A549 (cell line): Measurements from ENCODE around the gene FAM20C. TPM values are rescaled to one million over a fixed set of nuclear protein-coding genes. Genes with fewer than 3 reads are reported as not detected.
"Not testable (repeated sequence)": the region's sequence is repeated elsewhere in the genome, so short reads cannot be mapped to it uniquely, and the experiment has no call there.

Experiments used
- ATAC-seq, 2 experiments: fragments of 200-7000 bp in 1 of 2; fragments of >200 bp in 1 of 2; cut with Nextera tagmentation in 1 of 2; cut with Tn5 transposase in 1 of 2; 3 replicates each; pipeline versions ENCODE4 v1.8.0 to v1.9.1; 2018 to 2020; ENCODE audit warnings: mild to moderate bottlenecking in 1 of 2, moderate library complexity in 1 of 2
- CTCF ChIA-PET: fragments of 300-600 bp; sonication (Branson Sonifier 250); formaldehyde crosslinking; extraction: SDS; loops from one replicate; lab custom pipeline; 2021; ENCODE audit warnings: antibody characterized with exemption, inconsistent platforms; lab: Yijun Ruan, JAX
- POLR2A ChIA-PET: fragments of 350-600 bp; formaldehyde crosslinking; extraction: SDS; loops from one replicate; lab custom pipeline; 2021; ENCODE audit warnings: antibody characterized with exemption, inconsistent platforms; lab: Yijun Ruan, JAX
- DNase-seq, 2 experiments: peaks; one replicate each; pipeline versions ENCODE4 v3.0.0 to v3.0.0-alpha.2; 2011 to 2016; ENCODE audit warnings: low read depth in 1 of 2, low spot score in 1 of 2
- FAIRE-seq: peaks from 2 replicates; lab custom pipeline; 2011; peaks lifted over from hg19 to GRCh38; lab: Jason Lieb, UNC
- H3K27ac ChIP-seq, 2 experiments: fragments of >200 bp; sonication (Bioruptor Twin); formaldehyde crosslinking; 3 replicates each; pipeline ENCODE4 v1.5.1; 2016 to 2017
- H3K4me1 ChIP-seq: fragments of >200 bp; sonication (Bioruptor Twin); formaldehyde crosslinking; 3 replicates; pipeline ENCODE4 v1.6.1; 2016
- H3K4me2 ChIP-seq: fragments of >200 bp; sonication (Bioruptor Twin); formaldehyde crosslinking; 3 replicates; pipeline ENCODE4 v1.6.1; 2016
- H3K4me3 ChIP-seq: fragments of >200 bp; sonication (Bioruptor Twin); formaldehyde crosslinking; 3 replicates; pipeline ENCODE4 v1.5.1; 2016
- H3K9me3 ChIP-seq: fragments of >200 bp; sonication (Bioruptor Twin); formaldehyde crosslinking; 3 replicates; pipeline ENCODE4 v1.6.1; 2016
- CBX8 ChIP-seq: fragments of 200-600 bp; sonication (generic); IDR thresholded peaks from 2 replicates; pipeline ENCODE4 v1.6.1; 2016
- CEBPB ChIP-seq, 2 experiments: fragments of >200 bp in 1 of 2; sonication (Bioruptor Twin) in 1 of 2; formaldehyde crosslinking in 1 of 2; IDR thresholded peaks; 2 replicates each; pipeline ENCODE4 v1.6.1; 2012 to 2016
- CHD4 ChIP-seq: fragments of 200-600 bp; sonication (generic); IDR thresholded peaks from 2 replicates; pipeline ENCODE4 v1.6.1; 2016; ENCODE audit warnings: antibody characterized with exemption, mild to moderate bottlenecking, borderline replicate concordance
- FOSB ChIP-seq: fragments of 250-450 bp; sonication (Bioruptor Pico); IDR thresholded peaks from 2 replicates; pipeline ENCODE4 v1.5.0; 2020; ENCODE audit warnings: mild to moderate bottlenecking, moderate library complexity
- JUN ChIP-seq, 2 experiments: fragments of >200 bp; sonication (Bioruptor Twin); formaldehyde crosslinking; IDR thresholded peaks; 2 replicates in 1 of 2; 3 replicates in 1 of 2; pipeline ENCODE4 v1.6.1; 2016 to 2017
- MAZ ChIP-seq: fragments of 150-350 bp; IDR thresholded peaks from 2 replicates; pipeline ENCODE4 v1.6.1; 2014; ENCODE audit warnings: antibody characterized with exemption, low read depth, low read length, borderline replicate concordance
- RARB ChIP-seq: fragments of 250-450 bp; sonication (Bioruptor Pico); IDR thresholded peaks from 2 replicates; pipeline ENCODE4 v1.8.0; 2021; ENCODE audit warnings: mild to moderate bottlenecking, moderate library complexity
- RFX5 ChIP-seq: fragments of 450-650 bp; IDR thresholded peaks from 2 replicates; pipeline ENCODE4 v1.7.1; 2014; ENCODE audit warnings: antibody characterized with exemption, mild to moderate bottlenecking, moderate library complexity
- ZNF302 ChIP-seq: fragments of 250-450 bp; sonication (Bioruptor Pico); IDR thresholded peaks from 2 replicates; pipeline ENCODE4 v1.9.0; 2021; ENCODE audit warnings: inconsistent platforms, mild to moderate bottlenecking, moderate library complexity
- WGBS: methylation state at CpG from one replicate; pipeline ENCODE4 v1.1.6; 2017; ENCODE audit errors: missing lambda C conversion rate; 5-methylcytosine and 5-hydroxymethylcytosine counted together
- polyA plus RNA-seq, 4 experiments: library from polyadenylated mRNA; depleted of rRNA in 3 of 4; stranded (reverse); fragments of >200 nt; fragmentation: RNase III in 1 of 4; extraction: RNeasy Plus Mini Kit Qiagen cat#74134 plus additional on column Dnase treatment in 1 of 4; gene quantifications; 2 replicates in 3 of 4; 3 replicates in 1 of 4; pipeline ENCODE4 v1.2.3, GENCODE V29; 2011 to 2017
- TF ChIP-seq, protein P1 (sequence below): fragments of 200-600 bp; sonication (generic); IDR thresholded peaks from 2 replicates; pipeline ENCODE4 v1.6.1; 2016; ENCODE audit warnings: antibody characterized with exemption, mild to moderate bottlenecking, moderate library complexity
- TF ChIP-seq, protein P2 (sequence below): fragments of 450-650 bp; IDR thresholded peaks from 2 replicates; pipeline ENCODE4 v1.6.1; 2014; ENCODE audit warnings: antibody characterized with exemption
- TF ChIP-seq, protein P3 (sequence below): fragments of 250-450 bp; sonication (Bioruptor Pico); IDR thresholded peaks from 2 replicates; pipeline ENCODE4 v1.5.0; 2020; ENCODE audit warnings: low read depth, mild to moderate bottlenecking, moderate library complexity
- TF ChIP-seq, protein P4 (sequence below): fragments of >200 bp; sonication (Bioruptor Twin); formaldehyde crosslinking; IDR thresholded peaks from 3 replicates; pipeline ENCODE4 v1.5.1; 2016

FAM20C gene
- polyA plus RNA-seq, 2 of the 4 experiments (the other 2 are of a cell fraction), result 5.6 to 20.3 TPM

DNA sequence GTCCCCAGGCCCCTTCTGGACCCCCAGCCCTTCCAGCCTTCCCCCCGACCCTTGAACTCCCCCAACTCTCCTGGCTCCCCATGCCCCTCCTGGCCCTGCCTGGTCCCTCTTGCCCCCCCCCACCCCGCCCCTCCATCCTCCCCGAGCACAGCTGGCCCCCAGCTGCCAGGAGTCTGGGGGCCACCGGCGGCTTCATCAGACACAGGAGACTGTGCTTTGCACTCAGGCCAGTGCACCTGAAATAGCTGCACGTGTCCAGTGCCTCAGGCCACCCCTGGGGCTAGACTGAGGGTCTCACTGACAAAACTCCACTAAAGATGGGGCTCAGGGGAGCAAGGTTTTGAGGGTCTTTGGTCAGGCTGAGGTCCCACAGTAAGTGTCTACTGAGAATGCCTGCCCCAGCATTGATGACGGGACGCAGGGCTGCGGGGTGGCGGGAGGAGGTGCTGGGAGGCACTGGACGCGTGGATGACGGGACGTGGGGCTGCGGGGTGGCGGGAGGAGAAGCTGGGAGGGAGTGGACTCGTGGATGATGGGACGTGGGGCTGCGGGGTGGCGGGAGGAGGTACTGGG is 104.1 kb downstream of the FAM20C start:
- no peak for FAIRE-seq
- ChIA-PET CTCF (no interaction called here), POLR2A (no interaction called here)
- Histone ChIP-seq H3K4me3 (no peak overlapping the region), H3K4me2 (no peak overlapping the region), H3K4me1 (no peaks in the 10 kb centered on the region), H3K9me3 (no peaks in the 10 kb centered on the region), H3K27ac (no peak overlapping the region)
- DNase-seq, result no peak
- TF ChIP-seq, protein P1, sequence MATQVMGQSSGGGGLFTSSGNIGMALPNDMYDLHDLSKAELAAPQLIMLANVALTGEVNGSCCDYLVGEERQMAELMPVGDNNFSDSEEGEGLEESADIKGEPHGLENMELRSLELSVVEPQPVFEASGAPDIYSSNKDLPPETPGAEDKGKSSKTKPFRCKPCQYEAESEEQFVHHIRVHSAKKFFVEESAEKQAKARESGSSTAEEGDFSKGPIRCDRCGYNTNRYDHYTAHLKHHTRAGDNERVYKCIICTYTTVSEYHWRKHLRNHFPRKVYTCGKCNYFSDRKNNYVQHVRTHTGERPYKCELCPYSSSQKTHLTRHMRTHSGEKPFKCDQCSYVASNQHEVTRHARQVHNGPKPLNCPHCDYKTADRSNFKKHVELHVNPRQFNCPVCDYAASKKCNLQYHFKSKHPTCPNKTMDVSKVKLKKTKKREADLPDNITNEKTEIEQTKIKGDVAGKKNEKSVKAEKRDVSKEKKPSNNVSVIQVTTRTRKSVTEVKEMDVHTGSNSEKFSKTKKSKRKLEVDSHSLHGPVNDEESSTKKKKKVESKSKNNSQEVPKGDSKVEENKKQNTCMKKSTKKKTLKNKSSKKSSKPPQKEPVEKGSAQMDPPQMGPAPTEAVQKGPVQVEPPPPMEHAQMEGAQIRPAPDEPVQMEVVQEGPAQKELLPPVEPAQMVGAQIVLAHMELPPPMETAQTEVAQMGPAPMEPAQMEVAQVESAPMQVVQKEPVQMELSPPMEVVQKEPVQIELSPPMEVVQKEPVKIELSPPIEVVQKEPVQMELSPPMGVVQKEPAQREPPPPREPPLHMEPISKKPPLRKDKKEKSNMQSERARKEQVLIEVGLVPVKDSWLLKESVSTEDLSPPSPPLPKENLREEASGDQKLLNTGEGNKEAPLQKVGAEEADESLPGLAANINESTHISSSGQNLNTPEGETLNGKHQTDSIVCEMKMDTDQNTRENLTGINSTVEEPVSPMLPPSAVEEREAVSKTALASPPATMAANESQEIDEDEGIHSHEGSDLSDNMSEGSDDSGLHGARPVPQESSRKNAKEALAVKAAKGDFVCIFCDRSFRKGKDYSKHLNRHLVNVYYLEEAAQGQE, result no peak
- no peak for ATAC-seq
- no CpG with 5 or more reads among the region's 20 CpGs for WGBS

DNA sequence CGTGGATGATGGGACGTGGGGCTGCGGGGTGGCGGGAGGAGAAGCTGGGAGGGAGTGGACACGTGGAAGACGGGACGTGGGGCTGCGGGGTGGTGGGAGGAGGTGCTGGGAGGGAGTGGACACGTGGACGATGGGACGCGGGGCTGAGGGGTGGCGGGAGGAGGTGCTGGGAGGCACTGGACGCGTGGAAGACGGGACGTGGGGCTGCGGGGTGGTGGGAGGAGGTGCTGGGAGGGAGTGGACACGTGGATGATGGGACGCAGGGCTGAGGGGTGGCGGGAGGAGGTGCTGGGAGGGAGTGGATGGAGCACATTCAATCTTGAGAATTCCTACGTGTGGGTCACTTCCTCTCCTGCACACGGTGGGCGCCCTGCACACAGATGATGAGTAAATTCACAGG is 104.8 kb downstream of the FAM20C start:
- 51% methylated on average over 5 of the region's 24 CpGs for WGBS
- H3K4me3 ChIP-seq, POLR2A ChIA-PET, H3K4me2 ChIP-seq, FAIRE-seq, H3K27ac ChIP-seq, ATAC-seq, H3K4me1 ChIP-seq, DNase-seq, H3K9me3 ChIP-seq: not testable (repeated sequence)
- CTCF ChIA-PET, result interaction anchor here (0.8 kb wide), 1 partner anchor 340 kb away, joined by 3 read pairs; no protein-coding TSS in a partner anchor

DNA sequence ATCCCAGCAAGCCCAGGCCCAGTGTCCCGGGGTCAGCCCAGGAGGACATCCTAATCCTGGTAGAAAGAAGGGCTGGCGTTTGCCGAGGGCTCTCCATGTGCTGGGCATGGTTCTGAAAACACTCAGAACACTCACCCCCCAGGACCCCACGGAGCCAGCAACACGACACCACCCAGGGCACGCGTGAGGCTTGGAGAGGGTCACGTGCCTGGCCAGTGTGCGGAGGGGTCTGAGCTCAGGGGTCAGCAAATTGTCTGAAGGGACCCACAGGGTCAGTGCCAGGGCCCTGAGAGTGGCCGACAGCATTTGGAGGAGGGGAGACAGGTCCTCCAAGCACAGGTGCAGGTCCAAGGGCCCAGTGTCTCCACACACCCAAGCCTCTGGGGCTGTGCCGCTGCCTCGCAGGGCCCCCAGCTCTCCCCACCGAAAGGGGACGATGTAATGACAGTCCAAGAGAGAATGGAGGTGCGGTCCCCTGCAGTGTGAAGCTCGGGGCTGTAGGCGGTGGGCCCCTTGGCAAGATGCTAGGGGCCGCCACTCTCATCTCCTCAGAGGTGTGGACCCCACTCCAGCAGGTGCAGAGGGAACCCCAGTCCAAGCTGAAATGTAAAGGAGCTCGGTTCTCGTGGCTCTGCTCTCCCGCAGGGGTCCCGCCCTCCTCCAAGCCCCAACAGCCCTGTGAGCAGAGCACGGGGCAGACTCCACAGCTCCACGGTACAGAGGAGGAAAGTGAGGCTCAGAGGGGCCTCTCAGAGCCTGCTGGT is 105.4 kb downstream of the FAM20C start:
- no peak for TF ChIP-seq RARB (CRISPR knock-in tag)
- no peak for TF ChIP-seq MAZ
- TF ChIP-seq FOSB, result no peak
- no peak for TF ChIP-seq CHD4
- no peak for TF ChIP-seq CBX8
- TF ChIP-seq, protein P2, sequence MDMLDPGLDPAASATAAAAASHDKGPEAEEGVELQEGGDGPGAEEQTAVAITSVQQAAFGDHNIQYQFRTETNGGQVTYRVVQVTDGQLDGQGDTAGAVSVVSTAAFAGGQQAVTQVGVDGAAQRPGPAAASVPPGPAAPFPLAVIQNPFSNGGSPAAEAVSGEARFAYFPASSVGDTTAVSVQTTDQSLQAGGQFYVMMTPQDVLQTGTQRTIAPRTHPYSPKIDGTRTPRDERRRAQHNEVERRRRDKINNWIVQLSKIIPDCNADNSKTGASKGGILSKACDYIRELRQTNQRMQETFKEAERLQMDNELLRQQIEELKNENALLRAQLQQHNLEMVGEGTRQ, result no peak
- TF ChIP-seq, all 56 proteins: peak for 0
- no peak for FAIRE-seq
- Histone ChIP-seq H3K9me3 (no peaks in the 10 kb centered on the region), H3K4me1 (no peaks in the 10 kb centered on the region), H3K4me2 (no peak overlapping the region), H3K4me3 (no peak overlapping the region), H3K27ac (no peak overlapping the region)
- no peak for DNase-seq
- POLR2A ChIA-PET, result no interaction called here
- WGBS, result 64% methylated on average over 22 of the region's 24 CpGs
- CTCF ChIA-PET, result interaction anchor here (0.8 kb wide), 1 partner anchor 339 kb away, joined by 3 read pairs; no protein-coding TSS in a partner anchor
- 0 out of 6 replicates have a peak, but pooled peaks of 1 of the 2 experiments have one; percentile 17 for ATAC-seq

DNA sequence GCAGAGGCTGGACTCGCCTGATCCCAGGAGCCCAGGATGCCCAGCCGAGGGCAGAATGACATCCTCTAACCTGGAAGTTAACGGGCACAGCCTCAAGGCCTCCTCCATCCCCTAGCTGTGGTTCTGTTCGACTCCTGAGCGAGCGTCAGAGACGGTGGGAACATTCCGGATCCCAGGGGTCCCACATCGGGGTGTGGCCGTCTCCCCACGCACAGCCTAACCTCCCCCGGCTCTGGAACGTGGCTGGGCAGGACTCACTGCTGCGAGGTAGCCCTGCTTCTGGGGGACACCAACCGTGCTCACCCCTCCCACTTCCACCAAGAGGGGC is 106.0 kb downstream of the FAM20C start:
- FAIRE-seq (no peak), ATAC-seq (no peak), DNase-seq (no peak)
- POLR2A ChIA-PET, result no interaction called here
- Histone ChIP-seq H3K4me1 (no peaks in the 10 kb centered on the region), H3K9me3 (no peaks in the 10 kb centered on the region), H3K27ac (no peak overlapping the region), H3K4me2 (no peak overlapping the region), H3K4me3 (no peak overlapping the region)
- CTCF ChIA-PET, result no interaction called here
- TF ChIP-seq JUN (IDR thresholded peaks at IDR 0.05) (no peak), RFX5 (no peak), CEBPB (IDR thresholded peaks at IDR 0.05) (no peak), ZNF302 (no peak)
- TF ChIP-seq, protein P3, sequence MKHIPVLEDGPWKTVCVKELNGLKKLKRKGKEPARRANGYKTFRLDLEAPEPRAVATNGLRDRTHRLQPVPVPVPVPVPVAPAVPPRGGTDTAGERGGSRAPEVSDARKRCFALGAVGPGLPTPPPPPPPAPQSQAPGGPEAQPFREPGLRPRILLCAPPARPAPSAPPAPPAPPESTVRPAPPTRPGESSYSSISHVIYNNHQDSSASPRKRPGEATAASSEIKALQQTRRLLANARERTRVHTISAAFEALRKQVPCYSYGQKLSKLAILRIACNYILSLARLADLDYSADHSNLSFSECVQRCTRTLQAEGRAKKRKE (CRISPR knock-in tag), result no peak
- TF ChIP-seq, protein P4, sequence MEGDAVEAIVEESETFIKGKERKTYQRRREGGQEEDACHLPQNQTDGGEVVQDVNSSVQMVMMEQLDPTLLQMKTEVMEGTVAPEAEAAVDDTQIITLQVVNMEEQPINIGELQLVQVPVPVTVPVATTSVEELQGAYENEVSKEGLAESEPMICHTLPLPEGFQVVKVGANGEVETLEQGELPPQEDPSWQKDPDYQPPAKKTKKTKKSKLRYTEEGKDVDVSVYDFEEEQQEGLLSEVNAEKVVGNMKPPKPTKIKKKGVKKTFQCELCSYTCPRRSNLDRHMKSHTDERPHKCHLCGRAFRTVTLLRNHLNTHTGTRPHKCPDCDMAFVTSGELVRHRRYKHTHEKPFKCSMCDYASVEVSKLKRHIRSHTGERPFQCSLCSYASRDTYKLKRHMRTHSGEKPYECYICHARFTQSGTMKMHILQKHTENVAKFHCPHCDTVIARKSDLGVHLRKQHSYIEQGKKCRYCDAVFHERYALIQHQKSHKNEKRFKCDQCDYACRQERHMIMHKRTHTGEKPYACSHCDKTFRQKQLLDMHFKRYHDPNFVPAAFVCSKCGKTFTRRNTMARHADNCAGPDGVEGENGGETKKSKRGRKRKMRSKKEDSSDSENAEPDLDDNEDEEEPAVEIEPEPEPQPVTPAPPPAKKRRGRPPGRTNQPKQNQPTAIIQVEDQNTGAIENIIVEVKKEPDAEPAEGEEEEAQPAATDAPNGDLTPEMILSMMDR, result no peak
- 24% methylated on average over 8 of the region's 15 CpGs for WGBS
